Suprapubic skin (tissue), 4 donors: Measurements from ENCODE around the gene SGMS2. TPM values are rescaled to one million over a fixed set of nuclear protein-coding genes. Genes with fewer than 3 reads are reported as not detected.

ENCODE experiments used
- DNase-seq, 2 donors: peaks; one replicate each; pipeline ENCODE4 v3.0.0-alpha.2; 2019; ENCODE audit warnings: low spot score in 2 of 2
- H3K27ac ChIP-seq: fragments of 200-600 bp; sonication (generic); one replicate; pipeline ENCODE4 v1.5.1; 2019
- H3K27me3 ChIP-seq: fragments of 200-600 bp; sonication (generic); one replicate; pipeline ENCODE4 v1.5.1; 2019
- H3K36me3 ChIP-seq: fragments of 200-600 bp; sonication (generic); one replicate; pipeline ENCODE4 v1.5.1; 2019
- H3K4me1 ChIP-seq: fragments of 200-600 bp; sonication (generic); one replicate; pipeline ENCODE4 v1.5.1; 2019
- H3K4me3 ChIP-seq: fragments of 200-600 bp; sonication (generic); one replicate; pipeline ENCODE4 v1.5.1; 2019; ENCODE audit warnings: mild to moderate bottlenecking
- H3K9me3 ChIP-seq: fragments of 200-600 bp; sonication (generic); one replicate; pipeline ENCODE4 v1.5.1; 2019
- CTCF ChIP-seq, 2 donors: fragments of 200-600 bp in 1 of 2; fragments of 450-650 bp in 1 of 2; sonication (generic) in 1 of 2; IDR thresholded peaks; one replicate each; pipeline ENCODE4 v1.5.1; 2016 to 2019; ENCODE audit warnings: antibody characterized with exemption in 2 of 2, mild to moderate bottlenecking in 1 of 2, moderate library complexity in 1 of 2
- EP300 ChIP-seq: sonication (generic); formaldehyde crosslinking; IDR thresholded peaks from one replicate; pipeline ENCODE4 v1.6.1; 2017; ENCODE audit warnings: antibody characterized with exemption
- POLR2A ChIP-seq, 2 donors: fragments of 450-650 bp; IDR thresholded peaks; one replicate each; pipeline ENCODE4 v1.6.1; 2017; ENCODE audit warnings: antibody characterized with exemption in 2 of 2, mild to moderate bottlenecking in 2 of 2, moderate library complexity in 2 of 2
- POLR2AphosphoS5 ChIP-seq, 3 donors: sonication (generic); formaldehyde crosslinking; IDR thresholded peaks; one replicate each; pipeline ENCODE4 v1.6.1; 2017; ENCODE audit warnings: antibody characterized with exemption in 3 of 3
- WGBS: methylation state at CpG from one replicate; pipeline ENCODE4 v1.1.5; 2018; 5-methylcytosine and 5-hydroxymethylcytosine counted together
- total RNA-seq, 4 donors: library from RNA; depleted of rRNA; stranded (reverse); fragments of >200 nt; gene quantifications; one replicate each; pipeline ENCODE4 v1.1.0, GENCODE V29; 2016

The SGMS2 gene
- total RNA-seq, 4 donors from 2014 or later = 18.3 to 100 (median 66.6) TPM

DNA sequence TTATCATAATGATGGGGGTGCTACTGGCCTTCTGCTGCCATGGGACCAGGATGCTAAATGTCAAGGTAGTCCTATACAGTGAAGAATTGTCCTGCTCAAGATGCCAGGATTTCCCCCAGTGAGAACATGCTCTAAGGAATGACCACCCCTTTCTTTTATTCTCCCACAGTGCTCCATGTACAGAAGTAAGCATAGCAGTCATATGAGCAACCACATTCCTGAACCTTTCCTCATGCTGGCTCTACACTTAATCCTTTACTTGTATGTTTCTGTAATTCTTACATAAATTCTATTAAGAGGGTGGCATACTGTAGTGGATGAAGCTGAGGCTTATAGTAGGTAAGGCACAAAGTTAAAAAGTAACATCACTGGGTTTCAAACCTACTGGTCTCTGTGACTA is 126.8 kb downstream of the SGMS2 start:
- no peak for DNase-seq
- H3K4me1 ChIP-seq = no peaks in the 10 kb centered on the region
- peaks cover 22% of the 10 kb centered on the region for H3K36me3 ChIP-seq
- H3K9me3 ChIP-seq = no peaks in the 10 kb centered on the region
- no peak overlapping the region for H3K4me3 ChIP-seq
- TF ChIP-seq CTCF (IDR thresholded peaks at IDR 0.05) (no peak), POLR2A (IDR thresholded peaks at IDR 0.05) (no peak), POLR2AphosphoS5 (IDR thresholded peaks at IDR 0.05) (no peak), EP300 (no peak)
- H3K27ac ChIP-seq = no peak overlapping the region
- no peaks in the 10 kb centered on the region for H3K27me3 ChIP-seq

DNA sequence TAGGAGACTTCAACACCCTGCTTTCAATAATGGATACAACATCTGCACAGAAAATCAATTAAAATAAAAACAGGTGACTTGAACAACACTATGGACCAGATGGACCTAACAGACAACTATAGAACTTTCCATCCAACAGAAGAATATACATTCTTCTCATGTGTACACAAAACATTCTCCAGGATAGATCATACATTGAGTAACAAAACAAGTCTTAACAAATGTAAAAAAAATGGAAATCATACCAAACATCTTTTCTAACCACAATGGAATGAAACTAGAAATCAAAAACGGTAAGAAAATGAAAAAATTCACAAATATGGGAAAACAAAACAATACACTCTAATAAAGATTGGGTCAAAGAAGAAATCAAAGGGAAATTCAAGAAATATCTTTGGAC is 131.3 kb downstream of the SGMS2 start:
- TF ChIP-seq CTCF (IDR thresholded peaks at IDR 0.05) = no peak
- no peak for TF ChIP-seq POLR2A (IDR thresholded peaks at IDR 0.05)
- no peak for TF ChIP-seq POLR2AphosphoS5 (IDR thresholded peaks at IDR 0.05)
- no peak for TF ChIP-seq EP300
- Histone ChIP-seq H3K36me3 (peaks cover 8% of the 10 kb centered on the region), H3K4me3 (no peak overlapping the region), H3K4me1 (no peaks in the 10 kb centered on the region), H3K9me3 (no peaks in the 10 kb centered on the region), H3K27me3 (no peaks in the 10 kb centered on the region), H3K27ac (no peak overlapping the region)
- DNase-seq = no peak
- WGBS = 69% methylated on average over 1 of the region's 1 CpG

Other genes starting within 250 kb of the SGMS2 start
- 10 to 100 TPM; 44.4 to 58.4 (median 52.0) TPM for gene PAPSS1, start 104.7 kb upstream of the SGMS2 start, total RNA-seq
- gene CYP2U1, start 106.6 kb downstream of the SGMS2 start, total RNA-seq = 1 to 10 TPM; 3.3 to 8.7 (median 4.4) TPM
- gene HADH, start 165.0 kb downstream of the SGMS2 start, total RNA-seq = 10 to 100 TPM; 37.0 to 51.1 (median 42.6) TPM